Measurements from ENCODE around the gene ACACA.
"Not testable (repeated sequence)": the region's sequence is repeated elsewhere in the genome, so short reads cannot be mapped to it uniquely, and the experiment has no call there.

Gene ACACA

DNA sequence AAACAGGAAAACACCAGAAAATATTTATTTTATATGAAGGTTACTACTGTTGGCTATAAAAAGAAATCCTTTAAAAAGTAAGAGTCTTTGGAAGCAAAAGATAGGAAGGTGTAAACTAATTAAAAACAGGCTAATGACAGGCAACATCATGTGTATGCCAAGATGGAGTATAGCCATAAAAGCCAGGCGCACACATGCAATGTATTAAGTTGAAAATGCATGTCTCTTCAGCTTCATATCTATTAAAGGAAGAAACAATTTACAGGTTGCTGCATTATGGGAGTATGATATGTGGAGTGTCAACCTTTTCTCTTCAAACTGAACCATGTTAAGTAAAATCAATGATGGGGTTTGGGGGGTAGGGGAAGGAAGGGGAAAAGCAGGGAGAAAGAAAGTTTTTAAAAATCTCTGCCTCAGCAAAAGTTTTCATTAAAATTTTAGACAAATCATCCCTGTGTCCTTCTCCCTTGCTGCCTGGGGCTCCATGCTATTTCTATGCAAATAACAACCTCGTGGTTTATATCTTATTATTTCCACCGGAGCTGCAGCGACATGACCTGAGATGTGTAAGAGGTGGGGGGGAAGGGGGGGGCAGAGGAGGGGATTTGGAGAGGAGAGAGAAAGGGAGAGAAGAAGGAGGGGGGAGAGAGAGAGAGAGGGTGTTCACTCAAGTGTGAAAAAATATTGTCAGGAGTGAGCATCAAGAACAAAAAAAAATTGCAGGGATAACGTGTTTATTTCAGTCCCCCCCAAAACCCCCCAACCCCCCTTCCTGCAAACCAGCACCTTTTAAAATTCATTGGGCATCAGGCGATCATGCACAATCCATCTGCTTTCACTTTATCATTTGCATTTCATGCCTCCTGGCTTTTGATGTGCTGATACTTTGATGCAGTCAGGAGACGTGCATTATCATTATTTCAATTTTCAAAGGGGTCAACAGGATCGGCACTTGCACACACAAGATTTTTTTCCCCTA, 260.3 kb downstream of the ACACA start:
- no peak for DNase-seq (ENCODE audit: low read depth)
- TF ChIP-seq, protein P1, sequence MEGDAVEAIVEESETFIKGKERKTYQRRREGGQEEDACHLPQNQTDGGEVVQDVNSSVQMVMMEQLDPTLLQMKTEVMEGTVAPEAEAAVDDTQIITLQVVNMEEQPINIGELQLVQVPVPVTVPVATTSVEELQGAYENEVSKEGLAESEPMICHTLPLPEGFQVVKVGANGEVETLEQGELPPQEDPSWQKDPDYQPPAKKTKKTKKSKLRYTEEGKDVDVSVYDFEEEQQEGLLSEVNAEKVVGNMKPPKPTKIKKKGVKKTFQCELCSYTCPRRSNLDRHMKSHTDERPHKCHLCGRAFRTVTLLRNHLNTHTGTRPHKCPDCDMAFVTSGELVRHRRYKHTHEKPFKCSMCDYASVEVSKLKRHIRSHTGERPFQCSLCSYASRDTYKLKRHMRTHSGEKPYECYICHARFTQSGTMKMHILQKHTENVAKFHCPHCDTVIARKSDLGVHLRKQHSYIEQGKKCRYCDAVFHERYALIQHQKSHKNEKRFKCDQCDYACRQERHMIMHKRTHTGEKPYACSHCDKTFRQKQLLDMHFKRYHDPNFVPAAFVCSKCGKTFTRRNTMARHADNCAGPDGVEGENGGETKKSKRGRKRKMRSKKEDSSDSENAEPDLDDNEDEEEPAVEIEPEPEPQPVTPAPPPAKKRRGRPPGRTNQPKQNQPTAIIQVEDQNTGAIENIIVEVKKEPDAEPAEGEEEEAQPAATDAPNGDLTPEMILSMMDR (conservative IDR thresholded peaks at IDR 0.05; ENCODE audit: low read depth, low read length) = no peak

GRCh38 chr17:37144075-37144701, 262.4 kb downstream of the ACACA start:
- no peak overlapping the region for H3K4me3 ChIP-seq (ENCODE audit: low read length)
- no peak for DNase-seq (ENCODE audit: low read depth)
- TF ChIP-seq, protein P1 (conservative IDR thresholded peaks at IDR 0.05; ENCODE audit: low read depth, low read length) = no peak

More for the DNA sequence above, 260.3 kb downstream of the ACACA start:
- H3K4me3 ChIP-seq (ENCODE audit: low read length) = no peak overlapping the region

GRCh38 chr17:37143558-37143957, 263.1 kb downstream of the ACACA start:
- H3K4me3 ChIP-seq (ENCODE audit: low read length); DNase-seq (ENCODE audit: low read depth): not testable (repeated sequence)

DNA sequence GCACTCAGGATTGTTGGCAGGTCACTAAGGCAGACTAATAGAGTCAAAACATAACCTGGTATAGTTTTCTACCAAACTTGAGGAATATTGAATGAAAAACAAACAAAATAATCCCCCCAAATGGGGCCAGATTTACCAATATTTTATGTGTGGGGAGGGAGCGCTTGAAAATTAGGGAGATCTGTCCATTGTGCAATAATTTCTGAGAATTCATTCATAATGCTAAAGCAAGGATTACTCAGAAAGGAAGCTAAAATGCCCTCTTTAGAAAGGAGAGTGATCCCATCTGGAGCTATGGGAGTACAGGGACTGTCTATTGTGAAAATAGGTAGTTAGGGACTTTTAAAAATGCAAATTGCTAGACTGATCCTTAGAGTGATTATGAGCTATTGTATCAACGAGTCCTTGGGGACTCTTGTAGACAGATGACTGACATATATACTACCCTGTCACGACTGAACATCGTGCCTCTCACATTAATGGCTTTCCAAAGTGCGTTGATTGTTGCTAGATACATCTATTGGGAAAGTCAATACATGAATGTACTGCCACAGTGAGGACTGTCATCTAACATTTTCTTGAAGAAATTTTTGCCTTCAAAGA, 264.2 kb downstream of the ACACA start:
- TF ChIP-seq, protein P1 (conservative IDR thresholded peaks at IDR 0.05; ENCODE audit: low read depth, low read length) = no peak
- no peak overlapping the region for H3K4me3 ChIP-seq (ENCODE audit: low read length)
- DNase-seq (ENCODE audit: low read depth) = no peak

GRCh38 chr17:37138571-37139120, 268.0 kb downstream of the ACACA start:
- no peak for DNase-seq (ENCODE audit: low read depth)
- H3K4me3 ChIP-seq (ENCODE audit: low read length) = no peak overlapping the region
- TF ChIP-seq, protein P1 (conservative IDR thresholded peaks at IDR 0.05; ENCODE audit: low read depth, low read length) = no peak

- TF ChIP-seq, protein P1 (conservative IDR thresholded peaks at IDR 0.05; ENCODE audit: low read depth, low read length) = no peak
- no peak overlapping the region for H3K4me3 ChIP-seq (ENCODE audit: low read length)
- no peak for DNase-seq (ENCODE audit: low read depth)
Observed at GRCh38 chr17:37137906-37138514, 268.6 kb downstream of the ACACA start.

Data from retinal pigment epithelial cell (primary cell).